ENCODE measurements around the gene MAGEB6B. TPM values are rescaled to one million over a fixed set of nuclear protein-coding genes. Genes with fewer than 3 reads are reported as not detected.

MAGEB6B gene
- not detected in 5 replicates for total RNA-seq (2022; extraction: Qiagen RNA extraction)

DNA sequence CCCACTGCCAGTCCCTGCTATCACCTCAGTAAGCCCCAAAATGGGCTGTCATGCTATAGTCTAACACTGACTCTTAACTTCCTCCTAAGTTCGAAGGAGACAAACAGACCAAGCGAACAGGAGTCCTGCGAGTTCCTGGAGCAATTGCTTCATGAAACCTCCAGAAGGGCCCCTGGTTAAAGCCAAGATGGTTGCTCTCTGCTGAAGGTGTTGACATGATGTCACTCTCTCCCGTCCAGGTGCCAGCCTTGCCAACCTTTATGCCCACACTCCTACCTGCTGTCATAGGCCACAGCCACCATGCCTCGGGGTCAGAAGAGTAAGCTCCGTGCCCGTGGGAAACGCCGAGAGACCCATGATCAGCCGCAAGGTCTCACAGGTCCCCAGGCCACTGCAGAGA, at the start of gene MAGEB6B:
MAGEB6B (plus strand) TSS at position 301 of the 400 bp plus-strand sequence; CDS start at position 301, 0 bp downstream.

DNA sequence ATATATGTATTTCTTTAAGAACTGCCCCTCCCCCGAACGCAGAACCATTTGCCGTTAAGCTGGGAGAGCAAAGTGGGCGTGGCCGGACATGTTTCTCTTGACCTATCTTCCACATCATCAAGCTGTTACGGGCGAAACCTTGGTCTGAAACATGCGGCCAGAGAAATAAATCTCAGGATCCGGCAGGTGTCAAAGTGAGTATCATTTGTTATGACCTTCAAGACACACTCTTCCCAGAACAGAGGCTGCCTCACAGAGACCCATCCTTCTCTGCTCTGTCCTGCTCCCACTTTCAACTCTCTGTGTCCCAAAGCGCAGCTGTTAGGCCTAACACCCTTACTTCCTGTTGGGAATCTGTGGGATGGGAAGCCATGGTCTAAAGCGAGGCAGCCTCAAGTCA, 22.1 kb upstream of the MAGEB6B start, which contains the start of gene MAGEB18:
MAGEB18 (plus strand) TSS at position 70 of the 400 bp plus-strand sequence. CDS start 643 bp downstream, outside the sequence.

DNA sequence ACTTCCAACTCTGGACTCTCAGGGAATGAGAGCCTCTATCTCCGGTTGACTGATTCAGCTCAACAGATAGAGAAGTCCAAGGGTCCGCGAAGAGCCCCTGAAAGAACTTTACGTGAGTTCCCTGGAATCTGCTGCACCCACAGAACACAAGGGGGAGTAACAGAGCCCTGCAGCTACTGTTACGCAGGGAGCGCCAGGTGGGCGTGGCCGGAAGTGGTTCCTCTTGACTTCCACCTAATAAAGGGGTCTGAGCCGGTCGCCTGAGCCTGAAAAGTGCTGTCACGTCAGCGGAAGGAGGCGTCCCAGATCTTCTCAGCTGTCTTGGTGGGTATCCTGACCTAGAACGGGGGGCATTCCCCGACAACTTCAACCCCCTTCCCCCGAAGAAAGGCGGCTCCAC, 31.8 kb downstream of the MAGEB6B start, which contains the start of gene MAGEB6:
MAGEB6 (plus strand) TSS at position 237 of the 400 bp plus-strand sequence. CDS start 1,407 bp downstream, outside the sequence.

Other genes with a start within 250 kb of the MAGEB6B start
- gene MAGEB18, start 22.3 kb upstream of the MAGEB6B start, total RNA-seq (2022; extraction: Qiagen RNA extraction): not detected in 5 replicates
- 0.05 to 0.16 TPM (median 0.07 TPM) in 4 of 5 replicates, not detected in the other for gene MAGEB6, start 31.8 kb downstream of the MAGEB6B start, total RNA-seq (2022; extraction: Qiagen RNA extraction)
- not detected in 5 replicates for gene MAGEB5, start 55.6 kb downstream of the MAGEB6B start, total RNA-seq (2022; extraction: Qiagen RNA extraction)

All from A549 treated with AZD2906 at 1 μM for 4 hours (cell line).